Rectal smooth muscle tissue (tissue), 1 donor: ENCODE measurements around the gene EYS.

ENCODE experiments used
- H3K27ac ChIP-seq: one replicate; pipeline ENCODE4 v1.7.0; 2013; ENCODE audit warnings: low read depth, low read length, inconsistent platforms
- H3K27me3 ChIP-seq: one replicate; pipeline ENCODE4 v1.7.0; 2013; ENCODE audit warnings: low read length; ENCODE audit not compliant: control insufficient read depth, insufficient read depth
- H3K36me3 ChIP-seq: one replicate; pipeline ENCODE4 v1.7.0; 2013; ENCODE audit warnings: low read length; ENCODE audit not compliant: control insufficient read depth, insufficient read depth
- H3K4me1 ChIP-seq: one replicate; pipeline ENCODE4 v1.7.0; 2013; ENCODE audit warnings: low read length; ENCODE audit not compliant: control insufficient read depth, insufficient read depth
- H3K4me3 ChIP-seq: one replicate; pipeline ENCODE4 v1.7.0; 2013; ENCODE audit warnings: low read length
- H3K9ac ChIP-seq: one replicate; pipeline ENCODE4 v1.7.0; 2013; ENCODE audit warnings: low read length

The EYS gene

DNA sequence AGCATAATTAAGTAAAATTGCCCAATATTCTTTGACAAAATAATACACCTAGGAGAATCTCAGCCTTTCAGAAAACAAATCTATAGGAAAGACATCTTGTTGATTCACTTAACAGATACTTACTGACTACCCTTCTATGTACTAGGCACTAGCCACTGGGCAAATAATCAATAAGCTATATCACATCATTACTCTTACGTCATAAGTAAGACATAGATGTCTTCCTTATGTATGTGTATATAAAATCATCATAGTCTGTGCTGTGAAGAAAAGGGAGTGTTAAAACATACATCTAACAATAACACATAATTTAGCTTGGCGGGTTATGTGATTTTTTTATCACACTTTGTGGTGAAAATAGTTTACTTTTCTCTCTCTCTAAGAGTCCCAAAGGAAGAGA, 733.9 kb downstream of the EYS start:
- Histone ChIP-seq H3K36me3 (no peaks in the 10 kb centered on the region), H3K4me3 (no peak overlapping the region), H3K27me3 (no peaks in the 10 kb centered on the region), H3K27ac (no peak overlapping the region), H3K4me1 (no peaks in the 10 kb centered on the region), H3K9ac (no peak overlapping the region)

DNA sequence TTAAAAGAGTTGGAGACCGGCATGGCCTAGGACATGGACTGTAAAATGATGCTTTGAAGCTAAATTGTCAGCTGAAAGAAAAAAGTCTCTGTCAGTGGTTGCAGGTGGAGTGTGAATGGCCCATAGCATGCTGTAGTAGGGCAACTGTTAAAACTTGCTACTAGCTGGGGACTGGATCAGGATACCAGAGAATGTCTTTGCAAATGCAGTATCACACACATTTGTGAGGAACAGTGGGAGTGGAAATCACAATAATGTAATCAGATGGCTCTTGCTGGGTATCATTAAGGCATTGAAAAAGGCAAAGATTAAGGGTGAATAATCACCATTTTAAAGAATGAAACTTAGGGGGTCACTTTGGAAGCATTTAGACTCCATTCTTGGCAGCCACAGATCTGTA, 737.9 kb downstream of the EYS start:
- H3K4me1 ChIP-seq, result no peaks in the 10 kb centered on the region
- H3K9ac ChIP-seq, result no peak overlapping the region
- no peaks in the 10 kb centered on the region for H3K27me3 ChIP-seq
- H3K36me3 ChIP-seq, result no peaks in the 10 kb centered on the region
- no peak overlapping the region for H3K27ac ChIP-seq
- H3K4me3 ChIP-seq, result no peak overlapping the region

DNA sequence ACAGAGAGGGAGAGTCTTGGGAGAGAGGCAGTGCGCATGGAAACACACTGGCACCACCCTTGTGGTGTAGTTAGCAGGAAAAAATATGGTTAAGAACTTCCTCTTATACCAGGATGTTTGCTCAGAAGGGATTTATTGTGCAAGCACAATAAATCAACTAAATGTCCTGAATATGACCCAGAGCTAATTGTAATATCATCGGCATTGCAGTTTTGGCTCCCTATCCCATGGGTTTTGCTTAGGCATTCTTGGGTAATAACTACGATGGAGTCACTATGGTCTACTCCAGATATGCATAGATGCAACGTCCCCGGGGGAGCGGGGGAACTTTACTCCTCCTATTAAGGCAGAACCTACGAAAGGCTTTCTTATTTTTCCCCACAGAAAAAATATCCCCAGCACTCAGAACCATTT, 751.6 kb downstream of the EYS start:
- H3K27me3 ChIP-seq, result no peaks in the 10 kb centered on the region
- H3K4me3 ChIP-seq, result no peak overlapping the region
- H3K27ac ChIP-seq, result no peak overlapping the region
- H3K36me3 ChIP-seq, result no peaks in the 10 kb centered on the region
- no peak overlapping the region for H3K9ac ChIP-seq
- no peaks in the 10 kb centered on the region for H3K4me1 ChIP-seq

DNA sequence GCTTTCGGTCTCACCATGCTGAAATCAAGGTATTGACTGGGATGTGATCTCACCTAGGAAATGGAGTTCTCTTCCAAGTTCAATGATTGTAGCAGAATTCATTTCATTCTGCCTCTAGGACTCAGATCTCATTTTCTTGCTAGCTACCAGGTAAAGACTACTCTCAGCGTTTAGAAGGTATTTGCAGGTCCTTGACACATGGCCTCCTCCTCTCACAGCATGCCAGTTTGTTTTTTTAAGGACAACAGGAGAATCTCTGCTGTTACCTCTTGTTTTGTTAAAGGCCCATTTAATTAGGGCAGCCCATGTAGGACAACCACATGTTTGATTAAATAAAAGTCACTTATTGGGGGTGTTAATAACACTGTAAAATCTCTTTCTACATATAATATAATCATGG, 757.8 kb downstream of the EYS start:
- Histone ChIP-seq H3K4me3 (no peak overlapping the region), H3K9ac (no peak overlapping the region), H3K4me1 (no peaks in the 10 kb centered on the region), H3K27ac (no peak overlapping the region), H3K36me3 (no peaks in the 10 kb centered on the region), H3K27me3 (no peaks in the 10 kb centered on the region)

DNA sequence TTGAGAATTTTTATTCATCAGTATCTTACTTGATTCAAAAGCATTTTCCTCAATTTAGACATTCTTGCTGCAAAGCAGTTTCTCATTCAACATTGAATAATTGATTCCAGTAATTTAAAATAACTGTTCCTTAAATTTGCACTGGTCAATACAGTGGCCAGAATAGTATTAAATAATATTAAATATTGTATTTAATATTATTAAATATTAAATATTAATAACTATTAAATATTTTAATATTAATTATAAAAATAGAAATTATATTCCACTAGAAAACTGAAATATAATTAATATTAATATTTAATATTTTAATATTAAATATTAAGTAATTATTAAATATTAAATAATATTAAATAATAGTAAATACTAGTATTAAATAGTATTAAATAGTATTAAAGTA, 758.8 kb downstream of the EYS start:
- no peaks in the 10 kb centered on the region for H3K4me1 ChIP-seq
- H3K27ac ChIP-seq, result no peak overlapping the region
- H3K9ac ChIP-seq, result no peak overlapping the region
- no peak overlapping the region for H3K4me3 ChIP-seq
- H3K27me3 ChIP-seq, result no peaks in the 10 kb centered on the region
- no peaks in the 10 kb centered on the region for H3K36me3 ChIP-seq

DNA sequence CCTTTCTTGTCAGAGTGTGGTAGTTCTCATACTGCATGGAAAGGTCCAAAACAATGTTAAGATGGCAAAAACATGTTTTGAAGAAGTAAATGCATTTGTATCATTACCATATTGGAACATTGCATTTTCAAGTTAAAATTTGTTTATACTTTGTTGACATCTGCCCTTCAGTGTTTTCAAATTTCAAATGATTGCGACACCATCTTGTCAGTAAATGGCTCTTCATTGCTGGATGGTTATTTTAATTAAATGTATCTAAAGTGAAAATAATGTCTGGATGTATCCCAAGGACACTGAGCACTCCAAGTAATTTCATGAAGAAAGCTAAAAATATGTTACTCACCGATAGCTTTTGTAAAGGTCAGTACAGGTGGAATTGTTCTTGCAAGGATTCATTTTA, 761.6 kb downstream of the EYS start:
- no peaks in the 10 kb centered on the region for H3K27me3 ChIP-seq
- H3K4me1 ChIP-seq, result no peaks in the 10 kb centered on the region
- H3K4me3 ChIP-seq, result no peak overlapping the region
- H3K36me3 ChIP-seq, result no peaks in the 10 kb centered on the region
- no peak overlapping the region for H3K27ac ChIP-seq
- no peak overlapping the region for H3K9ac ChIP-seq

DNA sequence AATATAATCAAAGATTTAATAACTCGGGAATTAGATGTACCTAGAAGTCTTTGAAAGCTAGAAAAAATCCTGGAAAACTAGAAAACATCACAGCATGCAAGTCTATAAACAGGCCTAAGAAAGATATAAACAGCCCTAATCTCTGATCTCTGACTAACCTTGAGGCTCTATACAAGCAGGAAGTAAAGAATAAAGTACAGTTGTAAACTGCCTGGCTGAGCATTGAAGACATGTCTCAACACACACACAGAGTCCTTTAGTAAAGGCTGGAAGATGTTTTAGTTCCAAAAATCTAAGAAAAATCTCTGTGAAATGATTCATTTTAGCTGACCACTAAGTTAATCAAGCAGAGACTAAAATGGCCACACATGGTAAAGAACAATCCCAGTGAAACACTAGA, 774.5 kb downstream of the EYS start:
- Histone ChIP-seq H3K9ac (no peak overlapping the region), H3K4me3 (no peak overlapping the region), H3K4me1 (no peaks in the 10 kb centered on the region), H3K36me3 (no peaks in the 10 kb centered on the region), H3K27ac (no peak overlapping the region), H3K27me3 (no peaks in the 10 kb centered on the region)

DNA sequence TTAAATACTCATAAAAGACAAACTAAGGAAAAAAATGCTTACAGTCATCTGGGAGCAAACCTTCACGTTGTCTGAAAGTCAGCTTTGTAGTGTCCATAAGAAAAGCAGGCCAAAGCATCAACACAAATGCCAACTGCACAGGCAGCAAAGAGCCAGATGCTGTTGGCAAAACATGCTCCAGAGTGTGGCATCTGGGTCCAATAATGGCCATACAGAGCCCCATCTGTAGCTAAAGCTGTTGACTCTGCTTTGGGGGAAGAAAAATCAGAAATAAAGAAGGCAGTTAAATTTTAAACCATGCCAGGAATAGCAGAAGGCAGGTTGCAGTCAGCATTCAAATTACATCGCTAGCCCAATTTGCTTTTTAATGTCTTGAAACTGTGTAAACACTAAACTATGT, 776.3 kb downstream of the EYS start:
- H3K27ac ChIP-seq, result no peak overlapping the region
- no peaks in the 10 kb centered on the region for H3K36me3 ChIP-seq
- no peaks in the 10 kb centered on the region for H3K27me3 ChIP-seq
- no peaks in the 10 kb centered on the region for H3K4me1 ChIP-seq
- no peak overlapping the region for H3K9ac ChIP-seq
- H3K4me3 ChIP-seq, result no peak overlapping the region

DNA sequence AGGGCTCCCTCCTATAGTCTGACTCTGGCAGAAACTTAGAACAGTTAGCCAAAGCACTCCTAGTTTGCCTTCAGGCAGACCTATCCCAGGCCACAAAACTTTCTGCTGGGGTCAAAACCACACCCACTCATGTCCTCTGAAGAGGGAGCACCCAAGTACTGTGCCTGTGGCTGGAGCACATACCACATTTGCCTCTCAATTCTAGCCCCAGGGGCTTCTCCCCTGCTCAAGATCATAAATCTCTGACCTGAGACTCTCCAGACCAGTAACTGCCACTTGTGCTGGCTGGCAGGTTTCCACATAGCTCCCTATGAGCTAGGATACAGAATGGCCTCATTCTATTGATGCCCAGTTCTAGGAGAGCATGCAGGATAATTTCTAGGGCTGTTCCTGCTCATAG, 781.0 kb downstream of the EYS start:
- no peak overlapping the region for H3K27ac ChIP-seq
- no peaks in the 10 kb centered on the region for H3K36me3 ChIP-seq
- no peak overlapping the region for H3K4me3 ChIP-seq
- no peaks in the 10 kb centered on the region for H3K4me1 ChIP-seq
- H3K27me3 ChIP-seq, result no peaks in the 10 kb centered on the region
- no peak overlapping the region for H3K9ac ChIP-seq

DNA sequence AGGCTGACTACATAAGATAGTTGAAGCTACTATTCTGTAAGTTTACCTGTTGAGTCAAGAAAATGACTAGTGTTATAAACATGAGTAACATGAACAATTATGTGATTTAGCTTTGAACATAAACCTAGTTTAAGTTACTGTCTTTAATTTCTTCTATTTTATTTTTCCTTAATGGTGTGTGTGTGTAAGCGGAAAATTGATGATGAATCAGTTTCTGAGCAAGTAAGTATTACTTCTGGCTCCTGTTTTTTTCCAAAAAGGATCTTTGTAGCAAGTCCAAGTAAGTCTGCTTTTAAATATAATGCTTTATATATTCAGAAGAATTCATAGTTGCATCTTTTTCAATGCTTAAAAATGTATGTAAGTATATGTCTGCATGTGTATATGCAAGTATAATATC, 786.8 kb downstream of the EYS start:
- no peaks in the 10 kb centered on the region for H3K4me1 ChIP-seq
- no peak overlapping the region for H3K4me3 ChIP-seq
- H3K27me3 ChIP-seq, result no peaks in the 10 kb centered on the region
- no peaks in the 10 kb centered on the region for H3K36me3 ChIP-seq
- no peak overlapping the region for H3K9ac ChIP-seq
- no peak overlapping the region for H3K27ac ChIP-seq

DNA sequence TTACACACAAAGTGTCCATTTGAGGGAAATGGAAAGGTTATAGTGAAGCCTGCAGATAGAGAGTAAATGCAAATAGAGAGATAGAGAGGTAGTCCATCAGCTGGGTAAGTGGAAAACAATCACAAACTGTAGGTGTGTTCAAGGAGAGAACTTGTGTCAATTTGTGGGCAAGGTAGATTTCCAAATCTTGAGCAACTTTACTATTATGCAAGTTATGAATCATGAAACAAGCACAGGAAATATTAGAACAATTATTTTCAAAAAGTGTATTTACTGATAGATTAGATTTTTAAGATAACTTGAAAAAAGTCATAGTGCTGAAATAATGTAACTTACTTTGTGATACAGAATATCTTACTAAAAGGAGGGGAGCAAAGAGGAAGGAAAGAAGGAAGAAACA, 792.9 kb downstream of the EYS start:
- H3K9ac ChIP-seq, result no peak overlapping the region
- no peaks in the 10 kb centered on the region for H3K4me1 ChIP-seq
- H3K36me3 ChIP-seq, result no peaks in the 10 kb centered on the region
- H3K27ac ChIP-seq, result no peak overlapping the region
- no peaks in the 10 kb centered on the region for H3K27me3 ChIP-seq
- no peak overlapping the region for H3K4me3 ChIP-seq

DNA sequence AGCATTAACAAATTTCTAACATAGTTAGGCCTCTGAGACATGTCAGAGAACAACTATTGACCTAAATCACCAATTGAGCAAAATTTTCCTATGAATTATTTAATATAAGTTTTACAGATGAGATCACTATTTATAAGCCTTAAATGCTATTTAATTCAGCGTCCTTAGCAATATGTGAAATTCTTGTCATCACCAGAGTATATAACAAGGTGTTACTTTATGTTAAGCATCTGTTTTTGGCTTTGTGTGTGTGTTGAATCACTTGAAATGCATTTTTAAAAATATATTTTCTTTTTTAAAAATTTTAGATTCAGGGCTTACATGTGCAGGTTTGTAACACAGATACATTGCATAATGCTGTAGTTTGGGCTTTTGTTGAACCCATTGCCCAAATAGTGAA, 794.1 kb downstream of the EYS start:
- no peaks in the 10 kb centered on the region for H3K27me3 ChIP-seq
- H3K27ac ChIP-seq, result no peak overlapping the region
- no peaks in the 10 kb centered on the region for H3K36me3 ChIP-seq
- no peak overlapping the region for H3K4me3 ChIP-seq
- H3K4me1 ChIP-seq, result no peaks in the 10 kb centered on the region
- no peak overlapping the region for H3K9ac ChIP-seq

DNA sequence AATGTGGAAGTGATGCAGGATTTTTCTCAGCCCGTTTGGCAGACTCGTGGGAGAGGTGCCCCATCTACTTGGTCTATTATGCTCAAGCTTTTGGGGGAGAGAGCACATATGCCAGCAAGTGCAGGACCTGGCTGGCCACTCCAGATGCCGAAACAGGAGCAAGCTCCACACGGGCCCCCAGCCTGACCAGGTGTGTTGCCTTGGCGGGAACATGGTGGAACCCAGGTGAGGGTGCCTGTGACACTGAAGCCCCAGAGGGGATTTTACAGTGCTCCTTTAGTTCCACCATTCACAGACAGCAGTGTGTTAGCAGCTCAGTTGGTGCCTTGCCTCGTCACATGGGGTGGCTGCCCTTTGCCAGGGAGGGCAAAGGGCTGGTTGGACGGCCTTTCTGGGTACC, 798.9 kb downstream of the EYS start:
- Histone ChIP-seq H3K27ac (no peak overlapping the region), H3K27me3 (no peaks in the 10 kb centered on the region), H3K4me3 (no peak overlapping the region), H3K4me1 (no peaks in the 10 kb centered on the region), H3K36me3 (no peaks in the 10 kb centered on the region), H3K9ac (no peak overlapping the region)

DNA sequence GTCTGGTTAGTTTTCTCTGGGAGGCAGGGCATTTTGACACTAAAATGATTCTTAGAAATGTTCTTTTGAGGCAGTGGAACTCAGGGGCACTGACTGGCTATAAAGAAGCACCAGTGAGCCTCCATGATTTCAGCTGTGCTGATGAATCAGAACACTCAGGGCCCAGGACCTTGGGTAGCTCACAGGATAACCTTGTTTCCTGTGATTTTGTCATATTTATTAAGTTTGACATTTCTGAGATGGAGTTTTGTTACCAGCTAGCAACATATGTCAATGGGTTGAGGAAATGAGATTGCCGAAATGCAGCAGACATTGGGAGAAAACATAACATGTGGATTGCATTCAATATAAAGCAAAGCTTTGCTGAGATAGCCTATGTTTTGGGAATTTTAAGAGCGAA, 802.4 kb downstream of the EYS start:
- Histone ChIP-seq H3K9ac (no peak overlapping the region), H3K4me1 (no peaks in the 10 kb centered on the region), H3K27me3 (no peaks in the 10 kb centered on the region), H3K27ac (no peak overlapping the region), H3K4me3 (no peak overlapping the region), H3K36me3 (no peaks in the 10 kb centered on the region)
